ENCODE data around the gene ROR1. TPM values are rescaled to one million over a fixed set of nuclear protein-coding genes. Genes with fewer than 3 reads are reported as not detected.

Gene ROR1
- polyA plus RNA-seq, 6 donors from 2014 or later, result 0.36 to 6.2 (median 1.3) TPM

GRCh38 chr1:64074767-64075166, 300.9 kb downstream of the ROR1 start:
- DNase-seq, result no peak
- Mint-ChIP-seq H3K4me3 (no peak overlapping the region), H3K27me3 (peaks cover 0 to 8% (median 0%) of the 10 kb centered on the region in 3 donors), H3K27ac (no peak overlapping the region), H3K4me1 (no peaks in the 10 kb centered on the region), H3K9me3 (peaks cover 0 to 5% (median 0%) of the 10 kb centered on the region in 7 donors), H3K36me3 (no peaks in the 10 kb centered on the region)
- no peak for ATAC-seq (ENCODE audit: low read depth in 2 of 2)

DNA sequence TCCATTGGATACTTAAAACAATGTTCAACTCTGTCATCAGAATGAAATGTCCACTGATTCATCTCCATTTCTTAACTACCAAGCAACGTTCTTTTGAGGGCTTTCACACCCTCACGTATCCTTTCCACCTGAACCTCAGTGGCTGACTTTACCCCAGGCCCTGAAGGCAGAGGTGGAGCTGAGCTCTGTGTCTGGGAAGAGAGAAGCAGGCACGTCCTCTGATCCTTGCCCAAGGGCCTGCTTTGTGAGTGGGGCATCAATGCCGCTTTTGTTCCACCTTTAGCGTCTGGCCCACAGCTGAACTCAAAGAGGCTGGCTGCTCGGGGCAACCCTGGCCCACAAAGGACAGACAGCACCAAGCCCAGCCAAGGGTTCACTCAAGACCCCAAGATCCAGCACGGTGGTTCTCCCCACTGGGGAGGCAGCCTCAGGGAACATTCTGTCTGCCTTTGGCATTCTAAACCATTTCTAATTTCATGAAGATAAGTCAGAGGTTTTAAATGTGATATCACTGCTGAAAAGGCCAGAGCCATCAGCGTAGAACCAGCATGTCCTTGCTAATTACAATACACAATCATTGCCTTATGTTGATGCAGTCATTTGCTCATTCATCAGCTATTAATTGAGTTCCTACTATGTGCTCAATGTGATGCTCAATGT, 303.6 kb downstream of the ROR1 start:
- ATAC-seq (ENCODE audit: low read depth in 2 of 2), result no peak
- H3K27me3 Mint-ChIP-seq, result no peaks in the 10 kb centered on the region
- no peaks in the 10 kb centered on the region for H3K4me1 Mint-ChIP-seq
- DNase-seq, result no peak
- no peak overlapping the region for H3K27ac Mint-ChIP-seq
- H3K9me3 Mint-ChIP-seq, result no peaks in the 10 kb centered on the region
- no peaks in the 10 kb centered on the region for H3K36me3 Mint-ChIP-seq
- H3K4me3 Mint-ChIP-seq, result no peak overlapping the region

GRCh38 chr1:64080941-64081562, 307.2 kb downstream of the ROR1 start:
- H3K9me3 Mint-ChIP-seq, result no peaks in the 10 kb centered on the region
- no peak for ATAC-seq (ENCODE audit: low read depth in 2 of 2)

GRCh38 chr1:64082459-64082858, 308.6 kb downstream of the ROR1 start:
- H3K36me3 Mint-ChIP-seq, result no peaks in the 10 kb centered on the region
- H3K27me3 Mint-ChIP-seq, result no peaks in the 10 kb centered on the region
- H3K4me1 Mint-ChIP-seq, result no peaks in the 10 kb centered on the region
- DNase-seq, result no peak
- H3K9me3 Mint-ChIP-seq, result no peaks in the 10 kb centered on the region
- no peak for ATAC-seq (ENCODE audit: low read depth in 2 of 2)
- no peak overlapping the region for H3K27ac Mint-ChIP-seq
- H3K4me3 Mint-ChIP-seq, result no peak overlapping the region

More at GRCh38 chr1:64080941-64081562, 307.2 kb downstream of the ROR1 start:
- no peaks in the 10 kb centered on the region for H3K36me3 Mint-ChIP-seq
- H3K4me3 Mint-ChIP-seq, result no peak overlapping the region
- H3K27ac Mint-ChIP-seq, result no peak overlapping the region
- DNase-seq, result no peak
- no peaks in the 10 kb centered on the region for H3K4me1 Mint-ChIP-seq
- no peaks in the 10 kb centered on the region for H3K27me3 Mint-ChIP-seq

DNA sequence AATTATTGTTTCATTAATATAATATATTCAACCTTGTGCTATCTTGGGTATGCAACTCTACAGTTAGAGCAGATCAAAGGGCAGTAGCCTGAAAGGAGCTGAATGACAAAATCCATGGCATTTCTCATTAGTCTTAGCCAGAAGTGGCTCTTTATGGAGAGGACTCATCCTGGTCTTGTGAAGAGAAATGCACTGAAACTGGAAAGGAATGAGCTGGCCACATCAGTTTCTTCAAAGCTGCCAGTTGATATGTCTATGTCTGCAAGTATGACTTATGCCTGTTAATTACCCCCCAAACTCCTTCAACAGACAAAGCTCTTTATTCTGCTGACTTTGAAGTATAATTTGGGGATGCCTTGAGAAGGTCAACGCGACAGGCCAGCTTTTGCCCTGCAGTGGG, 310.6 kb downstream of the ROR1 start:
- no peaks in the 10 kb centered on the region for H3K4me1 Mint-ChIP-seq
- no peak for DNase-seq
- H3K27ac Mint-ChIP-seq, result no peak overlapping the region
- peaks cover 0 to 2% (median 0%) of the 10 kb centered on the region in 7 donors for H3K9me3 Mint-ChIP-seq
- ATAC-seq (ENCODE audit: low read depth in 2 of 2), result no peak
- no peak overlapping the region for H3K4me3 Mint-ChIP-seq
- no peaks in the 10 kb centered on the region for H3K27me3 Mint-ChIP-seq
- H3K36me3 Mint-ChIP-seq, result peaks cover 0 to under 1% of the 10 kb centered on the region in 2 donors

DNA sequence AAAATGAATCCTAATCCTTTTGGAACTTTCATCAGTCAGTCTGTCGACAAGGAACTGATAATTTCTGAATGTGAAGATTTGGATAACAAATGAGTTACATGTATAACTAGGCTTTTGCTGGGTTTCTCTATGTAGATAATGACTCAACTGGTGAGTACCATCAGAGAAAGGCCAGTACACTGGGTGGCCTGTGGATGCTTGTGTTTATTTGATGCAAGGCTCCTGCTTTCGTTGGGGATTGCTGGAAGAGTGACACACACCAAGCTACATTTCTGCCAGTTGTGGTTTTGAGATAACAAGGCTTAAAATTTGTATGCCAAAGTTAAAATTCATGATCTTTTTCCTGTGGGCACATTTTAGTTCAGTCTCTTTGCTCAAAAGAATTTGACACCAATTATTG, 314.0 kb downstream of the ROR1 start:
- no peak for ATAC-seq (ENCODE audit: low read depth in 2 of 2)
- Mint-ChIP-seq H3K27ac (no peak overlapping the region), H3K4me1 (no peaks in the 10 kb centered on the region), H3K9me3 (peaks cover 0 to 9% (median 5%) of the 10 kb centered on the region in 7 donors), H3K36me3 (peaks cover 0 to 7% of the 10 kb centered on the region in 2 donors), H3K27me3 (no peaks in the 10 kb centered on the region), H3K4me3 (no peak overlapping the region)
- no peak for DNase-seq

DNA sequence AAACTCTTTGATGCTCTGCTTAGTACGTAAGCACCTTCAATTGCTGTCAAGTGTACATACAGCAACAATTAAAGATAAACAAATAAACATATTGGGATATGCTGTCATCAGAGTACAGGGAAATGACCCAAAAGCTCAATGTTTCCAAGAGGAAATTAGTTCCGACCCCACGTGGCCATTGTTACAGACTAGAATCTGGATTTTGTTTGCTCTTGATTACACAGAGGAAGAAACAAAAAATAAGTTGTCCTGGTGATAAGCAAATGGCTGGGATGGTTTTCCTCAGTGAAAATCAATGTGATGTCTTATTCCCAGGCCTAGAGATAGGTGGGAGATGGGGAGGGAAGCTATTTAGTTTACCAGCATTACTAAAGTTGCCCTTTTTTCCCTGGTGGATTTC, 316.6 kb downstream of the ROR1 start:
- ATAC-seq (ENCODE audit: low read depth in 2 of 2), result no peak

GRCh38 chr1:64092851-64093371, 319.1 kb downstream of the ROR1 start:
- H3K9me3 Mint-ChIP-seq, result peaks cover 0 to 9% (median 5%) of the 10 kb centered on the region in 7 donors
- ATAC-seq (ENCODE audit: low read depth in 2 of 2) (no peak), DNase-seq (no peak)
- H3K4me3 Mint-ChIP-seq, result no peak overlapping the region
- peaks cover 0 to 7% of the 10 kb centered on the region in 2 donors for H3K36me3 Mint-ChIP-seq
- H3K27ac Mint-ChIP-seq, result no peak overlapping the region
- no peaks in the 10 kb centered on the region for H3K4me1 Mint-ChIP-seq
- no peaks in the 10 kb centered on the region for H3K27me3 Mint-ChIP-seq

More for the DNA sequence above, 316.6 kb downstream of the ROR1 start:
- DNase-seq, result no peak
- no peak overlapping the region for H3K4me3 Mint-ChIP-seq
- no peaks in the 10 kb centered on the region for H3K4me1 Mint-ChIP-seq
- H3K27me3 Mint-ChIP-seq, result no peaks in the 10 kb centered on the region
- no peak overlapping the region for H3K27ac Mint-ChIP-seq
- peaks cover 0 to 9% (median 5%) of the 10 kb centered on the region in 7 donors for H3K9me3 Mint-ChIP-seq
- peaks cover 0 to 7% of the 10 kb centered on the region in 2 donors for H3K36me3 Mint-ChIP-seq

GRCh38 chr1:64093941-64094340, 320.1 kb downstream of the ROR1 start:
- H3K4me3 Mint-ChIP-seq, result no peak overlapping the region
- H3K27me3 Mint-ChIP-seq, result no peaks in the 10 kb centered on the region
- peaks cover 0 to 9% (median 5%) of the 10 kb centered on the region in 7 donors for H3K9me3 Mint-ChIP-seq
- H3K36me3 Mint-ChIP-seq, result peaks cover 0 to 7% of the 10 kb centered on the region in 2 donors
- H3K27ac Mint-ChIP-seq, result no peak overlapping the region
- ATAC-seq (ENCODE audit: low read depth in 2 of 2) (no peak), DNase-seq (no peak)
- H3K4me1 Mint-ChIP-seq, result no peaks in the 10 kb centered on the region

DNA sequence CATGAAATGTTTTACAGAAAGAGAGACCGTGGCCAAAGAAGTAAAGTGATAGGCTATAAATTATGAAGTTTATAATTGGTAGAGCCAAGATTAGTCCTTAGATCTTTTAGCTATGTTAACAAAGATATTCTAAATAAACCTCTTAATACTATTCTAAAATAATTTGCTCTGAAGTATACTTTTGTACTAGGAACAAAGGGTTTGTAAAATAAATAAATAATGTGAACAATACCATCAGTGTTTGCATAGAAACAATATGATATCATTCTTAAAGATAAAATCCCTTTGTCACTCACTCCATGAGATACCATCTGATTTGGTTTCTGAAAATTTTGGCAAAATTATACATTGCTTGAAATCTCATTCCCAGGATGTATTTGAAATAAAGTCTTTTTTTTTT, 322.0 kb downstream of the ROR1 start:
- DNase-seq (no peak), ATAC-seq (ENCODE audit: low read depth in 2 of 2) (no peak)
- no peaks in the 10 kb centered on the region for H3K4me1 Mint-ChIP-seq
- no peaks in the 10 kb centered on the region for H3K27me3 Mint-ChIP-seq
- H3K9me3 Mint-ChIP-seq, result no peaks in the 10 kb centered on the region
- H3K4me3 Mint-ChIP-seq, result no peak overlapping the region
- H3K27ac Mint-ChIP-seq, result no peak overlapping the region
- no peaks in the 10 kb centered on the region for H3K36me3 Mint-ChIP-seq

DNA sequence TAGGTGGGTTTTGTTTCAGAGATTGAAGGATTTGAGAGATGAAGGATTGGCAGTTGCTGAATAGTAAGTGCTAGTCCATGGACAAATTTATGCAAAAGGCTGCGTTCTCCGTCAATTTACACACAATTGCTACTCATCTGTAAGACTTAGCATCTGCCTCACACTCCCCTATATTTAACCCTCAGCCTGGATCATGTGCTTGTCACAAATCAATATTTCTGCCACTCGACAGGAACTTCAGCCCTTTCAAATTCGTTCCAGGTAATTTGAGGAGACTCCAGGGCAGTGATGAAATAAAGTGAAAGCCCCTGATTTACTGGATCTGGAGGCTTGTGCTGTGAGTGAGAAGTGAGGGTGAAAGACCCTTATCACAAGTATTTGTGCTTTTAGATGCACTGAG, 324.0 kb downstream of the ROR1 start:
- no peak for DNase-seq
- Mint-ChIP-seq H3K9me3 (no peaks in the 10 kb centered on the region), H3K27me3 (no peaks in the 10 kb centered on the region), H3K36me3 (no peaks in the 10 kb centered on the region), H3K27ac (no peak overlapping the region), H3K4me3 (no peak overlapping the region), H3K4me1 (no peaks in the 10 kb centered on the region)
- no peak for ATAC-seq (ENCODE audit: low read depth in 2 of 2)

DNA sequence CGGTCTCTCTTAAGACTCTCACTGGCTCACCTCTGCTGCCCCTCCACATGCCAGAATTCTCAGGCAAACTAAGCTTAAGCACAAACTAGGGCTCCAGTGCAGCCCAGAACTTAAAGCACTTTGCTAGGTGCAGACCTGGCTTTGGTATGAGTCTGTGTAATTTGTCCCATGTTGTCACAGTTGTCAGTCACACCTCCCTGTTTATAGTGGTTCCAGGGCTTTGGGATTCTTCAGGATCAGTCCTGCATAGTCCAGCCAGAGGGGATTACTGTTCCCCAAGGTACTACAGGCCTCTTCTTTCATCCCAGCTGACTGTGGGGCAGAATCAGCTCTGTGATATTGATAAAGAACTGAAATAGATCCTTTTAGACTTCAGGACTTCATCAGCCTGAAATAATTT, 324.6 kb downstream of the ROR1 start:
- no peak overlapping the region for H3K27ac Mint-ChIP-seq
- no peak for ATAC-seq (ENCODE audit: low read depth in 2 of 2)

DNA sequence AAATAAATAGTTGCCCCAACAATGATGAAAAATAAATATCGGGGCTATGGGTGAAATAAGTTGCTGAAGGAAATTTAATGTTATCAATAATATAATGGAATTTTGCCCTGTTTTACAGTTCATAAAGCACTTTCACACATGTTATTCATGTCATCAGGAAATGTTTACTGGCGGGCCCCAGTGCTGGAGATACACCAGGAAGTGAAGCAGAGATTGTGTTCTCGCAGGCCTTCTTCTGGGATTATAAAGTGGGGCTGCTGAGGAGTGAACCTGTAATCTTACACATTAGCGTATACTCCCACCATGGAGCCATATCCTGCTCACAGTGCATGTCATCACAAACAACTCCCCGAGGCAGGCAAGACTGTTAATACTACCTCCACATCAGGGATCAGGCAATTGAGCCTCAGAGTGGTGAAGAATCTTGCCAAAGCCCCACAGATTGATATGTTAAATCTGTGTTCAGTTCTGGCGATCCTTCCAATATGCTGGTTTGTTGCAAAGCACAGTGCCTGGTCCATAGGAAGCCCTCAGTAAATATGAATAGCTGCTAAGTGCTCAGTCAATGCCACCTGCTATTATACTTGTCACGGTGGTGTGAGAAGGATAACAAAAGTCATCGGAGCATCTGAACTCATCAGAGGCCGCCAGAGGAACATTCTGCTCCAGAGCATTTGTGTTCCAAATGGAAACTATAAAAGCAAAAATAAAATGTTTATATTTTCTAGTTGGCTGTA, 325.2 kb downstream of the ROR1 start:
- no peak overlapping the region for H3K27ac Mint-ChIP-seq
- no peaks in the 10 kb centered on the region for H3K4me1 Mint-ChIP-seq
- H3K4me3 Mint-ChIP-seq, result no peak overlapping the region
- no peak for DNase-seq
- no peaks in the 10 kb centered on the region for H3K27me3 Mint-ChIP-seq
- H3K9me3 Mint-ChIP-seq, result no peaks in the 10 kb centered on the region
- no peaks in the 10 kb centered on the region for H3K36me3 Mint-ChIP-seq
- no peak for ATAC-seq (ENCODE audit: low read depth in 2 of 2)

More for the DNA sequence above, 324.6 kb downstream of the ROR1 start:
- no peaks in the 10 kb centered on the region for H3K9me3 Mint-ChIP-seq
- DNase-seq, result no peak
- H3K36me3 Mint-ChIP-seq, result no peaks in the 10 kb centered on the region
- no peaks in the 10 kb centered on the region for H3K27me3 Mint-ChIP-seq
- no peaks in the 10 kb centered on the region for H3K4me1 Mint-ChIP-seq
- H3K4me3 Mint-ChIP-seq, result no peak overlapping the region

DNA sequence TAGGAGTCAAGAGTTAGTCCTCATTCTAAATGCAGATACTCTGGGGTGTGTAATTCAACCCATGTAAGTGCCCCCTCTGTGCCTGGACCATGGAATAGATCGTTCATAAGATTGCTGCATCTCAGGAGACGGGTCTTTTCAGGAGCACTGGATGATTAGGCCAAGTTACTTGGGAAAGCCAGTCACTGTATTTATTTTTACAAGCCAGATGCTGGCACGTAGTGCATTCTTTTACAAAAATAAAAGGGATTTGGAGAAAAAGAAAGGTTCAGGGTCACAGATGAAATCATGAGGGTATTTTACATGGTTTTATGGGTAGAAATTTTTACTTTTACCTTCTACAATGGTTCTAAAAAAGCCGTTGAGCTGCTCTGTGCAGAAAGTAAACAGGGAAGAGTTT, 327.0 kb downstream of the ROR1 start:
- no peak for DNase-seq
- no peaks in the 10 kb centered on the region for H3K4me1 Mint-ChIP-seq
- H3K9me3 Mint-ChIP-seq, result no peaks in the 10 kb centered on the region
- ATAC-seq (ENCODE audit: low read depth in 2 of 2), result no peak
- no peaks in the 10 kb centered on the region for H3K36me3 Mint-ChIP-seq
- H3K27ac Mint-ChIP-seq, result peak overlapping the region in 1 of 6 donors; percentile 71
- H3K4me3 Mint-ChIP-seq, result no peak overlapping the region
- H3K27me3 Mint-ChIP-seq, result no peaks in the 10 kb centered on the region
